ENCODE measurements around the gene SKOR1. TPM values are rescaled to one million over a fixed set of nuclear protein-coding genes. Genes with fewer than 3 reads are reported as not detected.
A peak's percentile ranks its signal among the peaks of the same experiment; 100 is the strongest.

SKOR1 gene
- total and polyA plus RNA-seq, 10 of the 15 experiments (the other 5 are each of a cell fraction or from before 2014, with no cell fraction given) = 0.04 to 0.36 (median 0.10) TPM; not detected in 4

DNA sequence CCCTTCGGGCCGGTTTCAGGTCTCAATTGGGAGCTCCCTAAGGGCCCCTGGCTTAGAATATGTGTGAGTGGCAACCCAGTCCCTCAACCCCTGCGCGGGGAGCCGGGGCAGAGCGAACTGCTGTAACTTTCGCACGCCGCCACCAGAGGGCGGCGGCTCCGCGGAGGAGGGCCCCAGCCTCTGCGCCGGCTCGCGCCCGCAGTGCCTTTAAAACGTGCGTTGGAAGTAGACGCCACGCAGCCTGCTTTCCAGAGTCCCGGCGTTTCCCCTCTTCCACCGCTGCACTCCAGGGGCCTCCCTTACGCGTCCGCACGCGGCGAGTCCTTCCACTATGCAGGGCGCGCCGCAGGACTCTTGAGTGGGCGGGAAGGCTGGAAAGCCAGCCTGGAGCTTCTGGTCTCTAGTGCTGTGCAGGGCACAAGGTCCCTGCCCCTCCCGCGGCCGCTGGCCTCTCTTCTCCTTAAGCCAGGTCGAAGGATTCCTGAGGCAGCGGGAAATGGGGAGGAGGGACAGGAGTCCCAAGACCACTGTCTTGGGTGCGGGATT lies 38.2 kb downstream of the SKOR1 start (continued):
- TF ChIP-seq MEF2A (IDR thresholded peaks at IDR 0.05; ENCODE audit: insufficient read depth, low read depth, low read length) (peak; percentile 52; the same call in 1 of the 2 replicates), NRF1 (conservative IDR thresholded peaks at IDR 0.05; ENCODE audit: low read depth, low read length) (no peak), POLR2AphosphoS2 (IDR thresholded peaks at IDR 0.05; ENCODE audit: low read depth, low read length) (no peak), MTA2 (IDR thresholded peaks at IDR 0.05; ENCODE audit: low read depth) (no peak), SUZ12 (IDR thresholded peaks at IDR 0.05; ENCODE audit: unreplicated experiment) (no peak), ZNF384 (IDR thresholded peaks at IDR 0.05; ENCODE audit: borderline replicate concordance, low read depth, low read length) (no peak), SMAD1 (IDR thresholded peaks at IDR 0.05; ENCODE audit: low read depth, partially characterized antibody) (no peak), BRCA1 (IDR thresholded peaks at IDR 0.05; ENCODE audit: low read depth, low read length) (no peak), CBX5 (IDR thresholded peaks at IDR 0.05; ENCODE audit: low read depth) (peak; percentile 34; the same call in 1 of the 2 replicates), CREB1 (IDR thresholded peaks at IDR 0.05; ENCODE audit: low read depth) (no peak; the same call in 1 of the 2 replicates), CBFB (IDR thresholded peaks at IDR 0.05; ENCODE audit: low read depth) (no peak), MYB (IDR thresholded peaks at IDR 0.05; ENCODE audit: borderline replicate concordance, low read depth, low read length) (no peak), POU2F2 (IDR thresholded peaks at IDR 0.05; ENCODE audit: borderline replicate concordance, low read depth, low read length) (peak; percentile 33; the same call in 1 of the 3 replicates), NBN (IDR thresholded peaks at IDR 0.05) (no peak), TARDBP (IDR thresholded peaks at IDR 0.05; ENCODE audit: borderline replicate concordance) (0 out of 2 replicates have a peak, but pooled peaks have one; percentile 81)
- TF ChIP-seq, protein P1, sequence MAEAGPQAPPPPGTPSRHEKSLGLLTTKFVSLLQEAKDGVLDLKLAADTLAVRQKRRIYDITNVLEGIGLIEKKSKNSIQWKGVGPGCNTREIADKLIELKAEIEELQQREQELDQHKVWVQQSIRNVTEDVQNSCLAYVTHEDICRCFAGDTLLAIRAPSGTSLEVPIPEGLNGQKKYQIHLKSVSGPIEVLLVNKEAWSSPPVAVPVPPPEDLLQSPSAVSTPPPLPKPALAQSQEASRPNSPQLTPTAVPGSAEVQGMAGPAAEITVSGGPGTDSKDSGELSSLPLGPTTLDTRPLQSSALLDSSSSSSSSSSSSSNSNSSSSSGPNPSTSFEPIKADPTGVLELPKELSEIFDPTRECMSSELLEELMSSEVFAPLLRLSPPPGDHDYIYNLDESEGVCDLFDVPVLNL (IDR thresholded peaks at IDR 0.05; ENCODE audit: low read depth, low read length) = no peak
- TF ChIP-seq, protein P2, sequence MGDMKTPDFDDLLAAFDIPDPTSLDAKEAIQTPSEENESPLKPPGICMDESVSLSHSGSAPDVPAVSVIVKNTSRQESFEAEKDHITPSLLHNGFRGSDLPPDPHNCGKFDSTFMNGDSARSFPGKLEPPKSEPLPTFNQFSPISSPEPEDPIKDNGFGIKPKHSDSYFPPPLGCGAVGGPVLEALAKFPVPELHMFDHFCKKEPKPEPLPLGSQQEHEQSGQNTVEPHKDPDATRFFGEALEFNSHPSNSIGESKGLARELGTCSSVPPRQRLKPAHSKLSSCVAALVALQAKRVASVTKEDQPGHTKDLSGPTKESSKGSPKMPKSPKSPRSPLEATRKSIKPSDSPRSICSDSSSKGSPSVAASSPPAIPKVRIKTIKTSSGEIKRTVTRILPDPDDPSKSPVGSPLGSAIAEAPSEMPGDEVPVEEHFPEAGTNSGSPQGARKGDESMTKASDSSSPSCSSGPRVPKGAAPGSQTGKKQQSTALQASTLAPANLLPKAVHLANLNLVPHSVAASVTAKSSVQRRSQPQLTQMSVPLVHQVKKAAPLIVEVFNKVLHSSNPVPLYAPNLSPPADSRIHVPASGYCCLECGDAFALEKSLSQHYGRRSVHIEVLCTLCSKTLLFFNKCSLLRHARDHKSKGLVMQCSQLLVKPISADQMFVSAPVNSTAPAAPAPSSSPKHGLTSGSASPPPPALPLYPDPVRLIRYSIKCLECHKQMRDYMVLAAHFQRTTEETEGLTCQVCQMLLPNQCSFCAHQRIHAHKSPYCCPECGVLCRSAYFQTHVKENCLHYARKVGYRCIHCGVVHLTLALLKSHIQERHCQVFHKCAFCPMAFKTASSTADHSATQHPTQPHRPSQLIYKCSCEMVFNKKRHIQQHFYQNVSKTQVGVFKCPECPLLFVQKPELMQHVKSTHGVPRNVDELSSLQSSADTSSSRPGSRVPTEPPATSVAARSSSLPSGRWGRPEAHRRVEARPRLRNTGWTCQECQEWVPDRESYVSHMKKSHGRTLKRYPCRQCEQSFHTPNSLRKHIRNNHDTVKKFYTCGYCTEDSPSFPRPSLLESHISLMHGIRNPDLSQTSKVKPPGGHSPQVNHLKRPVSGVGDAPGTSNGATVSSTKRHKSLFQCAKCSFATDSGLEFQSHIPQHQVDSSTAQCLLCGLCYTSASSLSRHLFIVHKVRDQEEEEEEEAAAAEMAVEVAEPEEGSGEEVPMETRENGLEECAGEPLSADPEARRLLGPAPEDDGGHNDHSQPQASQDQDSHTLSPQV (IDR thresholded peaks at IDR 0.05) = no peak
- TF ChIP-seq, protein P3, sequence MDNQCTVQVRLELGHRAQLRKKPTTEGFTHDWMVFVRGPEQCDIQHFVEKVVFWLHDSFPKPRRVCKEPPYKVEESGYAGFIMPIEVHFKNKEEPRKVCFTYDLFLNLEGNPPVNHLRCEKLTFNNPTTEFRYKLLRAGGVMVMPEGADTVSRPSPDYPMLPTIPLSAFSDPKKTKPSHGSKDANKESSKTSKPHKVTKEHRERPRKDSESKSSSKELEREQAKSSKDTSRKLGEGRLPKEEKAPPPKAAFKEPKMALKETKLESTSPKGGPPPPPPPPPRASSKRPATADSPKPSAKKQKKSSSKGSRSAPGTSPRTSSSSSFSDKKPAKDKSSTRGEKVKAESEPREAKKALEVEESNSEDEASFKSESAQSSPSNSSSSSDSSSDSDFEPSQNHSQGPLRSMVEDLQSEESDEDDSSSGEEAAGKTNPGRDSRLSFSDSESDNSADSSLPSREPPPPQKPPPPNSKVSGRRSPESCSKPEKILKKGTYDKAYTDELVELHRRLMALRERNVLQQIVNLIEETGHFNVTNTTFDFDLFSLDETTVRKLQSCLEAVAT (IDR thresholded peaks at IDR 0.05) = no peak
- TF ChIP-seq, protein P4, sequence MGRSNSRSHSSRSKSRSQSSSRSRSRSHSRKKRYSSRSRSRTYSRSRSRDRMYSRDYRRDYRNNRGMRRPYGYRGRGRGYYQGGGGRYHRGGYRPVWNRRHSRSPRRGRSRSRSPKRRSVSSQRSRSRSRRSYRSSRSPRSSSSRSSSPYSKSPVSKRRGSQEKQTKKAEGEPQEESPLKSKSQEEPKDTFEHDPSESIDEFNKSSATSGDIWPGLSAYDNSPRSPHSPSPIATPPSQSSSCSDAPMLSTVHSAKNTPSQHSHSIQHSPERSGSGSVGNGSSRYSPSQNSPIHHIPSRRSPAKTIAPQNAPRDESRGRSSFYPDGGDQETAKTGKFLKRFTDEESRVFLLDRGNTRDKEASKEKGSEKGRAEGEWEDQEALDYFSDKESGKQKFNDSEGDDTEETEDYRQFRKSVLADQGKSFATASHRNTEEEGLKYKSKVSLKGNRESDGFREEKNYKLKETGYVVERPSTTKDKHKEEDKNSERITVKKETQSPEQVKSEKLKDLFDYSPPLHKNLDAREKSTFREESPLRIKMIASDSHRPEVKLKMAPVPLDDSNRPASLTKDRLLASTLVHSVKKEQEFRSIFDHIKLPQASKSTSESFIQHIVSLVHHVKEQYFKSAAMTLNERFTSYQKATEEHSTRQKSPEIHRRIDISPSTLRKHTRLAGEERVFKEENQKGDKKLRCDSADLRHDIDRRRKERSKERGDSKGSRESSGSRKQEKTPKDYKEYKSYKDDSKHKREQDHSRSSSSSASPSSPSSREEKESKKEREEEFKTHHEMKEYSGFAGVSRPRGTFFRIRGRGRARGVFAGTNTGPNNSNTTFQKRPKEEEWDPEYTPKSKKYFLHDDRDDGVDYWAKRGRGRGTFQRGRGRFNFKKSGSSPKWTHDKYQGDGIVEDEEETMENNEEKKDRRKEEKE (IDR thresholded peaks at IDR 0.05) = no peak
- TF ChIP-seq, protein P5, sequence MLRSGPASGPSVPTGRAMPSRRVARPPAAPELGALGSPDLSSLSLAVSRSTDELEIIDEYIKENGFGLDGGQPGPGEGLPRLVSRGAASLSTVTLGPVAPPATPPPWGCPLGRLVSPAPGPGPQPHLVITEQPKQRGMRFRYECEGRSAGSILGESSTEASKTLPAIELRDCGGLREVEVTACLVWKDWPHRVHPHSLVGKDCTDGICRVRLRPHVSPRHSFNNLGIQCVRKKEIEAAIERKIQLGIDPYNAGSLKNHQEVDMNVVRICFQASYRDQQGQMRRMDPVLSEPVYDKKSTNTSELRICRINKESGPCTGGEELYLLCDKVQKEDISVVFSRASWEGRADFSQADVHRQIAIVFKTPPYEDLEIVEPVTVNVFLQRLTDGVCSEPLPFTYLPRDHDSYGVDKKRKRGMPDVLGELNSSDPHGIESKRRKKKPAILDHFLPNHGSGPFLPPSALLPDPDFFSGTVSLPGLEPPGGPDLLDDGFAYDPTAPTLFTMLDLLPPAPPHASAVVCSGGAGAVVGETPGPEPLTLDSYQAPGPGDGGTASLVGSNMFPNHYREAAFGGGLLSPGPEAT (IDR thresholded peaks at IDR 0.05; ENCODE audit: low read depth) = no peak

Measured in GM12878 (cell line).